GM18502 (cell line): ENCODE data around the gene SYNC.

ENCODE experiments used
- ATAC-seq: cut with Tn5 transposase; IDR thresholded peaks from one replicate; pipeline ENCODE4 v1.9.1; 2021; ENCODE audit warnings: mild to moderate bottlenecking; ENCODE audit not compliant: unreplicated experiment, poor library complexity

The SYNC gene

DNA sequence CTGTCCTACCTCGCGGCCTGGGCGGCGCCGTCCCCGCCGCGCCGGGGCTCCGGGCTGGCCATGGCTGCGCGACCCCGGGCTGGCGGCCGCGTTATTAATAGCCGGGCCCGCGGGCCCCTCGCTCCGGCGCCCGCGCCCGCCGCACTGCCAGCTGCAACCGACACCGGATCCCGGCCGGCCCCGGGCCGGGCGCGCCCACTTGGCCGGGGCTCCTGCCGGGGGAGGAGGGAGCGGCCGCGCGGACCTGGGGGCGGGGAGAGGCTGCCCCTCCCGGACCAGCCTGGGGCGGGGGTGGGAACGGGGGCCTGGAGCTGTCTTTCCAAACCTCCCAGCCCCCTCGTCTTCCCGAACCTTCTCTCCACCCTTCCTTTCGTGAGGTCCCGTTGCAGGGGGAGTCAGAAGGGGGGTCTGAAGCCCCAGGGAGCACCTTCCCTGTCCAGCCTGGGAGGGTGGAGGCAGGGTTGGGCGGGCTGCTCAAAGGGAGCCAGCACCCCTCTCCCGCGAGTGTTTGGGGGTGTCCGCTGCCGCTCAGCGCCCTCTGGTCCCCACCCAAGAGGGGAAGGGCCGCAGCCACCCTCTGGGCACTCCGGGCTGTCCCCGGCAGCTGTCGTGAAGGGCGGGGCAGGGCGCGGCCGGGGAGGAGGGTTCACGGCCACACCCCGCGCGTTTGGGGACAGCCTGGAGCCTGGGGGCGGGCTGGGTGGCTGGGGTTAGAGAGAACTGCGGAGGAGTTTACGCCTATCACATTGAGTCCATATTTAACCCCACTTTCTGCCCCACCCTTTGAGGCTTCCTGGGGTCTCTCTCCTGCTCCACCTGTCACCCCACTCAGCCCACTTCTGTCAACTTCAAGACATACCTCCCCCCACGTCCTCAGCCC, at the start of gene SYNC:
Gene SYNC, minus strand, starts transcription at position 172 of the 880 bp plus-strand sequence. Its CDS starts 110 bp downstream, at position 62.
- ATAC-seq, result no peak

DNA sequence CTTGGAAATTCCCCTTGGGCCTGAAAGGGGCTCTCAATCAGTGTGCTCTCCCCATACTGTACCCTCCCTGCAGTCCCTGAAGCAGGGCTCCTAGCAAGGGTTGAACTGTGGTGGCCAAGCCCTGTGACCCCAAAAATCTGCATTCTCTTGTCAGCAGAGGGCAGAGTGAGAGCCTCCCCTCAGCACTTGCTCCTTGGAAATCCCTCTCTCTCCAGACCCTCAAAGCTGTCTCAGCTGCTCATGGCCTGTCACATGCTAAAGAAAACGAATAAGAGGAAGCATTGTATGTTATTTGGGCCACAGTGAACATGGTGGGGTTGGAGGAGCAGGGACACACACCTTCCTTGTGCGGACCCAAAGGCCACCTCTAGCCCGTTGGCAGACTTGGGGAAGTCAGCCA, 47.2 kb upstream of the SYNC start:
- ATAC-seq, result no peak

DNA sequence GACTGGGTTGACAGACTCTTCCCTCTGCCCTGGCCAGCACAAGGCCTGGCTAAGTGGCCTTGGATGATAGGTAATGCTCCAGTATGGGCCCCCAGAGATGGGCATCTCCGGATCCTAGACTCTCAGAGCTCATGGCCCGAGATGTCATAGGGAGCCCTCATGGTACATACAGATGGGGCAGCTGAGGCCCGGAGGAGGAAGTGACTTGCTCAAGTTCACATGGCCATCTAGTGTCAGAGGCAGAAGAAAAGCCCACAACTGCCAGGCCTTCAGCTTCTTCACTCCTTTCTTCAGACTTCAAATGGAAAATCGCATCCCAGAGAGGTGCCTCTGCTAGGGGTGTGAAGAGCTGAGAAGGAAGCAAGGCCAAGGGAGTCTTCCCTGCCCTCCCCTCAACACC, 46.8 kb upstream of the SYNC start:
- no peak for ATAC-seq

DNA sequence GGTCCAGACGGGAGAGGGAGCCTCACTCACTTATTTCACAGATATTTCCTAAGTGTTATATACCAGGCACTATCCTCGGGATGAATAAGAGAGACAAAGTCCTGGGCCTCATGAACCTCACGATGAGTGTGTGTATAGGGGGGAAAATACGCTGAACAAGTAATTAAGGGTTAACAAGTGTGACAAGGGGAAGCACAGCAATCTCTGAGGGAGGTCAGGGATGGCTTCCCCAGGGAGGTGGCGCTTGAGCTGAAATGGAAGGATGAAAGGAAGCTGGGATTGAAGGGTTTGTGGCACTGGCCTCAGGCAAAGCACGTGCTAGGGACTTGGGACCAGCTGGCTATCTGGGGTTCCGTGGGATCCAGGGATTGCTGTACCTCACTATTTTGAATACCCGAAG, 46.4 kb upstream of the SYNC start:
- no peak for ATAC-seq

DNA sequence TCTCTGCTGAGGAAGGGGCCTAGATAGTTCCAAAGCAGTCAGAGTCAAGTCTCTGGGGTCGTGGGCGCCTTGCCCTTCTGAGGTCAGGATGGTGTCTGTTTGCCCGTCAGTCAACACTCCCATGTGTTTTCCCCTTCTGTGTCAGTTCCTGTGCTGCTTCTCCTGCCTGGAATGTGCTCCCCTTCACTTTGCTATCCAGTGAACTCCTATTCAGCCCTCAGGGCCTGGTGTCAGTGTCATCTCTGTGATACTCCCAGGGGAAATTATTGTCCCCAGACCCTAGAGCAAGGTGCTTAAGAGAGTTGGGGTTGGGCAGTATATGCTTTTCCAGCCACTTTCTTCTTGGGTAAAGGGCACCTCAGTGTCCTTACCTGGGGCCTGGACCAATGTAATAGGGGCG, 45.8 kb upstream of the SYNC start:
- no peak for ATAC-seq

DNA sequence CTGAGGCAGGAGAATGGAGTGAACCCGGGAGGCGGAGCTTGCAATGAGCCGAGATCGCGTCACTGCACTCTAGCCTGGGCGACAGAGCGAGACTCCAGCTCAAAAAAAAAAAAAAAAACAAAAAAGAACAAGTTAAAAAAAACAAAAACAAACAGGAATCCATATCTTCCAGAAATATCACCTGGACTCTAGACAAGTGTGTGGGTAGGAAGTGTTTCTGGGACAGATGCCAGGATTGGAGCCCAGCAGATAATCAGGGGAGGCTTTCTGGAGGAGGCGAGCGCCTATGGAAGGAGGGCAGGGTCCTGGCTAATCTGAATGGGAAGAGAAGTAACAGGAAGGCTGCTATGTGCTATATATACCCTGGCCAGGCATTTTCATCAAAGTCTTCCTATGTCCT, 43.6 kb upstream of the SYNC start:
- ATAC-seq, result no peak

DNA sequence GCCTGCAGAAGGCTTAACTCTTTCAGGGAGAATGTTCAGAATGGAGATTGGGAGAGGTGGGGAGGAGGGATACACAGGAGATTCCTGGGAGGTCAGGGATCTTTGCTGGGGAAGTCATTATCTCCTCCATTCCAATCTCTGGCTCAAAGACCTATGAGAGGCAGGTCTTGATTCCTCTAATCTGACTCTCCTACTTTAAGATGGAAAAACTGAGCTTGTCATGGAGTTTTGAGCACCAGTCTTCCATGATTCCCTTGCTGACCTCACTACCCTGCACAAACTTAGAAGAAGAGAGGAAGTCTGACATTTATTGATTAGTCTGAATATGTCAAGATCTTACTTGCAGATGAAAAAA, 41.5 kb upstream of the SYNC start:
- no peak for ATAC-seq

DNA sequence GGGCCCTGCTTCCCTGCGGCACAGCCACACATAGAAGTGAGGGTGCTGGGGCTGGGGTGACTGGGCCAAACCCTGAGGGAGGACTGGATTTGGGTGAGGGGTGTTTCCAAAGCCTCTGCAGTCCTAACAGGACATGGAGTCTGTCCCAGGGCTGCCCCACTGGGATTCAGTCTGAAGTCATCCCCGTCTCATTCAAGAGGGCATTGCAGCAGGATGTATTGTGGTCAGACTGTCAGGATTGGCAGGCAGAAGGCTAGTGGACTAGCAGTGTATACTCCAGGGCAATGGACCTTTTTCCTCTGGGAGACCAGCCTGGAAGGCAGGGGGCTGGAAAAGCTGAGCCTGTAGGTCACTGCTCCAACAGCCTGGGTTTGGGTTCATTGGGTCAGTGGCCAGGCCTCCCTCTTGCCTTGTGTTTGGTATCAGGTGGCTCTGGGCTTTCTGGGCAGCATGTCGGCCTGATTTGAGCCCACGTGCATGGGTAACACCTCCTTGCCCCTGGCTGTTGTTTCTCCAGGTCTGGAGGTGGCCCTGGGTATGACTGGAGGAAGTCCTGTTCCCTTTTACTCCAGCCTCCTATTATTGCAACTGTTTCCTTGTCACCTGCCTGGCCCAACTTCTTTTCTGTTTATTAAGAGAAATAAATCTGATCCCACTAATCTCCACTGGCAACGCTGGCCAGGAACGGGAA, 41.0 kb upstream of the SYNC start:
- ATAC-seq, result no peak

DNA sequence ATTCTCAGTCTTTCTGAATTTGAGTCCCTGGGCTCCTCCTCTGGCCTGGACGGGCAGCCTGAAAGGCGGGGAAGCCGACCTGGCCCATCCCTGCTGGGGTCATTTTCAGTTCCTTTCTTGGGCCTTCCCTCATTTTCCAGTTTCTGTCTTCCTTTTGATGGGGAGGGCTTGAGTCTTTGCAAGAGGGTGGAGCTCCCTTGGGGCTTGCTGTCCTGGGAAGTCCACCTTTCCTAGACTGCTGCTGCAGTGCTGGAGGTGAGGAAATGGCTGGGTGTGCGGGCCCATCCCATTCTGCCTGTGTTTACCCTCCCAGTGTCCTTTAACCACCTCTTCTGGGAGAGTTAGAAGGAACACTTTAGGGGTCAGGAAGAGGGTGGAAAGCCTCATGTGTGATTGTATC, 40.4 kb upstream of the SYNC start:
- ATAC-seq, result no peak

DNA sequence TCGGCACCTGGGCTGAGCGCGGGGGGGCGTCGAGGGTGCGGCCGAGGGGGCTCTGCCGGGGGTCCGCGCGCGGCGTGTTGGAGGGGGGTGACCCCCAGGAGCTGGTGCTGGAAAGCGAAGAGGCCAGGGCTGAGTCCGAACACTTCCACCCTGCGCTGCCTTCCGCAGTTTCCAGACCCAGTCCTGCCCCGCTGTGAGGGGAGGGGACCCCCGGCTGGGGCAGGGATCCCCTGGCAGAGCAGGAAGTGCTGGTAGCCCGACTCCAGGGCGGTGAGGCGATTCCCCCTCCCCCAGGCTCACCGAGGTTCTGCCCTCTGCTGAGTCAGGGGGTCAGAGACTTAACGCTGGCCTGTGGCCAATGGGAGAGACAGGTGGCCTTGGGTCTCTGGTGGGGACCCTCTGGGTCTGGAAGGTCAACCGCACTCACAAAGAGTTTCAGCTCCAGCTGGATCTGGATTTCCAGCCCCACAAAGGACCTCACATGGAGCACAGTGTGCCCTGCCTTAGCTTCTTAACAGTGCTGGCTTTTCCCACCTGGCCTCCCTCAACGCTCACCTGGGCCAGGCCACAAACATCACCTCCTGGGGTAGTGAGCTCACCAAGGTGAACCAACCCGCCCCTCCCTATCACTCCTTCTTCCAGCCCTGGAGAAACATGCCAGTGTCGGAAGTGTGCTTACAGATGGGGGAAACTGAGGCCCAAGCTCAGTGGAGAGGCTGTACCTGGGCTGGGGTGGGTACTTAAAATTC, 39.8 kb upstream of the SYNC start:
- ATAC-seq, result no peak

DNA sequence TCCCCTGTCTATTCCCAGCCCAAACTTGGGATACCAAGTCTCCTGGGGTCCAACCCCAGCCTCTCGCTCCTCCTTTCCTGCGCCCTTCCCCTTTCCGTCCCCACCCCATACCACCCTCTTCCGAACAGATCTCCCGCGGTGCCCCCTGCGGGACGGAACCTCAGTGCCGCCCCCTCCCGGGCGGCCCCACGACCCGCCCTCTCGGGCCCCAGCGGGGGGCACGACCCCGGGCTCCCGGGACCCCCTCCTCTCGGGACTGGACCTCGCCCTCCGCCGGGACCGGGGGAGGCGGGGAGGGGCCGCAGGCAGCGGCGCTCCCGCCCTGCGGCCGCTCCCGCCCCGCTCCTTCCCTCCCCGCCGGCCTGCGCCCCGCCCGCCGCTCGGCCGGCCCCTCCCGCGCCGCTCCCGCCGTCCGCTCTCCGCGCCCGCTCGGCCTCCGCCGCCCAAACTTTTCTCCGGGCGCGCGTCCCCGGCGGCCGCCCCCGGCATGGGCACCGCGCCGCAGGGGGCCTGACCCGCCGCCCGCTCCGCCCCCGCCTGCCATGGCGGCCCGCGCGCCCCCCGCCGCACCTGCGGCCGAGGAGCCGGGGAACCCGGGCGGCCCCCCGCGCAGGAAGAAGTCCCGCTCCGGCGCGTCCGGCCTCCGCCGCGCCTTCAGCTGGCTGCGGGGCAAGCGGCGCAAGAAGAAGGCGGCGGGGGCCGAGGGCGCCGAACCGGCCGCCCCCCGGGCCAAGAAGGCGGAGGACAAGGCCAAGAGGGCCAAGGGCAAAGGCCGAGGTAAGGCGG, 39.0 kb upstream of the SYNC start:
- no peak for ATAC-seq

DNA sequence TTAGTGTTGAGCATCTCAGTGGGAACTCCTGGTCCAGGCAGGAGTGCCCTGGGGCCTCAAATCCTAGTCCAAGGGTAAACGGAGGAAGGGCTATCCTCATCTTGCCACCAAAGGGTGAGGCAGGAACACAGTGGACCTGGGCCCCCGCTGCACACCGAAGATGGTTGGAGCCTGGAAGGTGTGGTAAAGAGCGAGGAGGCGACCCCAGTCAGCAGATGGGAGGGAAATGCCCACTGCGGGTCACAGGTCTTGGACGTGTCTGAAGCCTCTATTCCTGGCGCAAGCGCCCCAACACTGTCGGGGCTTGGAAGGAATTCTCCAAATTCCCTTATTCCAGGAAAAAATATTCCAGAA, 38.5 kb upstream of the SYNC start:
- no peak for ATAC-seq

DNA sequence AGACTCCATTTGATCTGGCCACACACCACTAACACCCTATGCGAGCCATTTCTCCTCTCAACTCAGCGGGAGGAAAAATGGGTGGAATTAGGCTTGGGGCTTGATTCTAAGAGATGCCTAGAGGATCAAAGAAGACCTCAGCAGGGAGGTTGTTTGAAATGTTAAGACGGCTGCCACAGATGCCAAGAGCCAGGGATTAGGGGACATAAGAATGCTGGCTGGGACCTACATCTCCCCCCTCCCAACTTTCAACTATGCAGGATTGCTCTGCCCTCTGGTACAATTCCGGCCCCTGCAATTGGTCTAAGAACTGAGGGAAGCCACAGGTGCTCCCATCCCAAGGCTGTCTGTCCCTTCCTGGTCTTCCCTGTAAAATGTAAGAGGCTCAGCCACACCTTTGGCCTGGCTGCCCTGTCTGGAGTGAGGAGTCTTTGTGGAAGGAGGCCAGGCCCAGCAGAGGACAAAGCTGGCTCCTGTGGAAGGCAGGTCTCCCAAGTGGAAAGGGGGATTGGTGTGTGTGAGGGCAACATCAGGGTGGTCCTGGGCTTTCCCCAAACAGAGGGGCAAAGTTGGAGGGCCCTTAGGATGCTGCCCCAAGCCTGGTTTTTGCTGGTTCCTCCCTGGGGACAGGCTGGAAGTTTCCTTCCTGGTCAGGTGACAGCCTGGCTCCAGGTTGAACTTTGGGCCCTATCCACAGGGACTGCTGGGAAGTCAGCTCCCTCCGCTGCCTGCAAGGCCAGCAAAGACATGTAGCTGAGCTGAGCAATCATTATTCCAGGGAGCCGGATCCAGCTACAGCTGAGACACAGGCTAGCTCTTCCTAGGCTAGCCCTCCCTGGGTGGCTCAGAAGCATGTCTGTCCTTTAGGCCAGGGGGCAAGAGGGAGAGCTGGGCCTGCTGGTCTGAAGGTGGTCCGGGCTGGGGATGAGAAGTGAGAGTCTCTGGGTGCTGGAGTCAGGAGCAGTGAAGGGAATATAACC, 34.5 kb upstream of the SYNC start:
- no peak for ATAC-seq

DNA sequence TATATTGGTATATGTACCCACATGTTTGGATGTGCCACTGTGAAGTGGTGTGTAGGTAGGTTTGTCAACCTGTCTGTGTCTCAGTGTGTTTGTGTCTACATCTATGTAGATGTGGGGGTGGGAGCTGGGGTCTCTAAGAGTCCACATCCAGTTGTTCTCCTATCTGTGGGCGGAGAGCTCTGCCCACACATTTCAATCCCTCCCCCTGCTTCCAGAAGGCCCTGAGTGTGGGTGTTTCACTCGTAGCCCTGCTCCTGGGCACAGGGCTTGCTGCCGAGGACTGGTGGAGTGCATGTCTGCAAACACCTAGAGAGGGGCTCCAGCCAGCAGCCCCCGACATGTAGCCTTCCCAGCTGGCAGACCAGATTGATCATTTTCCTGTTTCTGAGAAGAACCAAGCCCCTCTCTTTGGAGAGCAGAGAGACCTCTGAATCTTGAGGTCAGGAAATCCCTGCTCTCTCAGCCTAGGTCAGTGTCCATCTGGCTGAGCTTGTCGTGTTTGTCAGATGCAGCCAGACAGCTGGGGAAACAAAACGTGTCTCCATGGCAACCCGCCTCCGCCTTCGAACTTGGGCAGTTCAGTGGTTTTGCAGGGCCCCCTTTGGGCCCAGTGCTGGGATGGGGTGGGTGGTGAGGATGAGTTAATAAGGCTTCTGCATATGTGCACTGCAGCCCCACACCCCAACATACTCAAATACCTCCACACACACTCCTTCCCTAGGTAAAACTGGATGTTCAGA, 31.2 kb upstream of the SYNC start:
- ATAC-seq, result no peak

DNA sequence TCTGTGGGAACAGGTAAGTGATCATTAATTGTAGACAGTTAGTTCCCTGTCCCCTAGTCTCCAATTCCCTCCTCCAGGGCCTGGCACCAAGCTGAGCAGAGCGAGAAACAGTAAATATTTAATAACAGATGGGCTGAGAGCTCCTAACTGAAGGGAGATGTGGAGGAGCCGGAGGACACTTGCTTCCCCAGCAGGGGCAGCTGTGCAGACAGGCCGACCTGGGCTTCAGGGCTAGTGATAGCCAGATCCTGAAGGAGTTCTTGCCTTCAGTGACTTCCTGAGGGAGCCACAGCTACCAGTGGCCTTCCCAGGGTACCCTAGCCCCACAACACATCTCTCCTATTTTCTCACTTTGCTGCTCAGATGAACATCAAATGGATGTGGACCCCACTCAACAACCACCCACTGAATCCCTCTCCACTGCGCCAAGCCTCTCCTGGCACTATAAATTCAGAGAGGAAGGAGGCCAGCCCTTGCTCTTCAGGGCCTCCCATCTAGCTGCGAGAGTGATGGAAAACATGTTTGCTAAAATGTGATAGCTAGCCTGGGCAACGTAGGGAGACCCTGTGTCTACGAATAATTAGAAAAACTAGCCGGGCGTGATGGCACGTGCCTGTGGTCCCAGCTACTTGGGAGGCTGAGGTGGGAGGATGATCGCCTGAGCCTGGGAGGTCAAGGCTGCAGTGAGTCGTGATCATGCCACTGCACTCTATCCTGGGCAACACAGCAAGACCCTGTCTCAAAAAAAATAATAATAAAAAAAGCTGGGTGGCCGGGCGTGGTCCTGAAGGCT, 26.9 kb upstream of the SYNC start:
- no peak for ATAC-seq

DNA sequence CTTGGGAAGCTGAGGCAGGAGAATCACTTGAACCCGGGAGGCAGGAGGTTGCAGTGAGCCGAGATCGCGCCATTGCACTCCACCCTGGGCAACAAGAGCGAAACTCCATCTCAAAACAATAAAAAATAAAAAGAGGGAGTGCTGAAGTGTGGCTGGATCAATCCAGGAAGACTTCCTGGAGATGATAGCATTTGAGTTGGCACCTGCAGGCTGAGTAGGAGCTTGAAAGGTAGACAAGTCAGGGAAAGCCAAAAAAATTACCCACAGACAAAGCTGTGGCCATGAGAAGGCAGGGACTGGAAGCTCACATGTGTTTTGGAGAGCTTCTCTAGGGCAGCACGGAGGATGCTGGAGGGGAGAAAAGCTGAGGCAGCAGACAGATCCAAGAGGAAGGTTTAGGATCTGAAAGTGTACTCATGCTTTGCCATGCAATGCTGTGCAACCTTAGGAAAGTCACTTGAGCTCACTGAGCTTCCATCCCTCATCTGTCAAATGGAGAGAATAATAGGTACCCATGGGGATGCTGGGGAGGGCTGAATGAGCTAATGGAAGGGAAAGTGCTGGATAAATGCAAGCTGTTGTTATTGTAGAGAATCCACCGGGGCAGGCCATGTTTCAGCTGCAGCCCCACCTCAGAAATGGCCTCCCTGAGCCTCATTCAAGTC, 26.0 kb upstream of the SYNC start:
- ATAC-seq, result no peak

DNA sequence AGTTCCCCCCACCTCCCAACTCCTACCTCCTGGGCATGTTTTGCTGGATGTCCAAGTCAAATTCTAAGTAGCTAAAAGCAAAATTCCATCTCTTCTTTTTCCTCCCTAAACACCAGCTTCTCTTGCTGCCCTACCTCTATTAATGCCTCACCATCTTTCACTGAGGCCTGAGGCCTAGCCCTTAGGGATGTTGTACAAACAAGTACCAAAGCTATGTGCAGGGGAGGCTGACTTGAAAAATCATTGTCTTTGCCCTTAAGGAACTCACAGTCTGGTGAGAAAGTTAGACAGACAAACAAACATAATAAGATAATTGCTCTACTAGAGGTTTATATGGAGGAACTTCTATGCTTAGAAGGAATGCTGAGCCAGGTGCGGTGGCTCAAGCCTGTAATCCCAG, 25.3 kb upstream of the SYNC start:
- no peak for ATAC-seq

DNA sequence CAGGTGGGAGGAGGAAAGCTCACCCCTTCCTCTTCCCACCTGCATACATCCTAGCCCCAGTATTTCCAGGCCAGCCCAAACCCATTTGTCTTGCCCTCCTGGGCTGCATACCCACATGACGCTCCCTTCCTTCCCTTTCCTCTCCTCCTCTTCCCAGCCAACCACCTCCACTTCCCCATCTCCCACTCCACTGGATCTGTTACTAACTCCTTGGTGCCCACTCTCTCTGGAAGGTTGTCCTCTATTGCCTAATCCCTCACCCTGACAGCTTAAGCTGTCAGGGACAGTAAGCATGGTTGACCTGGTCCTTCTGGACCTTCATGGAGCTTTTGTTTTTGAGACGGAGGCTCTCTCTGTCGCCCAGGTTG, 23.0 kb upstream of the SYNC start:
- no peak for ATAC-seq
